ENCODE results near the gene PTPRU. TPM values are rescaled to one million over a fixed set of nuclear protein-coding genes. Genes with fewer than 3 reads are reported as not detected.

The PTPRU gene
- total RNA-seq, 1 experiment from 2014 or later: 45.5 TPM

- DNase-seq: peak; percentile 97
- no peak within 1 kb of the TSS for H4K8ac ChIP-seq (replicated peaks; ENCODE audit: insufficient read length, low read depth, low read length)
- peak within 1 kb of the TSS; percentile 68 for H3K4me2 ChIP-seq (ENCODE audit: insufficient read depth, insufficient read length, low read length)
- H2BK15ac ChIP-seq (ENCODE audit: low read depth, low read length): no peak within 1 kb of the TSS
- Mint-ChIP-seq H3K9me3 (no peaks in the 10 kb centered on the region; a peak in 1 of 5 replicates), H3K27ac (peak within 1 kb of the TSS; percentile 74 to 97 (median 88); a peak in 6 of 7 replicates), H3K4me3 (peak within 1 kb of the TSS; percentile 92 to 96), H3K36me3 (ENCODE audit: insufficient read depth in 1 of 3, low read depth in 3 of 3) (no peaks in the 10 kb centered on the region), H3K4me1 (peaks cover 14 to 25% of the 10 kb centered on the region in 2 experiments), H3K27me3 (ENCODE audit: low read depth) (peaks cover 26% of the 10 kb centered on the region)
- no peak within 1 kb of the TSS for H2AK5ac ChIP-seq (ENCODE audit: insufficient read length, low read length)
- no peak within 1 kb of the TSS for H2BK12ac ChIP-seq (ENCODE audit: insufficient read length, low read depth, low read length)
- no peaks in the 10 kb centered on the region for H4K20me1 ChIP-seq (ENCODE audit: control insufficient read depth, insufficient read depth, insufficient read length)
- H3K23me2 ChIP-seq (ENCODE audit: insufficient read length, low read depth, low read length, poor library complexity, severe bottlenecking): no peaks in the 10 kb centered on the region
- H2BK5ac ChIP-seq (ENCODE audit: insufficient read length, low read length): no peak within 1 kb of the TSS
- peak within 1 kb of the TSS; percentile 49; the same call in 1 of the 2 replicates for H3K14ac ChIP-seq (ENCODE audit: insufficient read depth, low read length)
- H3K23ac ChIP-seq (ENCODE audit: insufficient read length, low read depth, low read length): no peak within 1 kb of the TSS
- TF ChIP-seq CTCF (conservative IDR thresholded peaks at IDR 0.05): no peak; the same call in 1 of the 3 replicates
- no peak within 1 kb of the TSS for H3K4ac ChIP-seq (ENCODE audit: low read depth, low read length)
- no peak within 1 kb of the TSS for H3K27ac ChIP-seq (ENCODE audit: insufficient read length, low read depth, low read length)
- H3K9me3 ChIP-seq (ENCODE audit: control insufficient read depth, low read depth, low read length): no peaks in the 10 kb centered on the region
- no peaks in the 10 kb centered on the region for H3K79me1 ChIP-seq (ENCODE audit: insufficient read depth, low read depth, low read length, poor library complexity, severe bottlenecking)
- no peak within 1 kb of the TSS for H2BK120ac ChIP-seq (ENCODE audit: low read depth, low read length, poor library complexity, severe bottlenecking)
- peak within 1 kb of the TSS; percentile 44 for H3K18ac ChIP-seq (ENCODE audit: insufficient read length, low read depth, low read length)
- no peak within 1 kb of the TSS for H2AFZ ChIP-seq (ENCODE audit: low read length)
- no peaks in the 10 kb centered on the region; the same call in 1 of the 2 replicates for H3K27me3 ChIP-seq (ENCODE audit: insufficient read depth, low read length)
- H3K4me1 ChIP-seq (ENCODE audit: insufficient read depth, low read length): peaks cover 5% of the 10 kb centered on the region; the same call in 1 of the 2 replicates
- no peak within 1 kb of the TSS for H4K91ac ChIP-seq (ENCODE audit: insufficient read length, low read depth, low read length)
- no CpG with 5 or more reads among the region's 52 CpGs for WGBS (ENCODE audit: extremely low coverage, insufficient read length, low lambda C conversion rate)
- H3K56ac ChIP-seq (ENCODE audit: insufficient read length, low read depth, low read length): no peak within 1 kb of the TSS
- no peak within 1 kb of the TSS for H4K5ac ChIP-seq (ENCODE audit: insufficient read length, low read depth, low read length)
- peak within 1 kb of the TSS; percentile 10 for H3K9ac ChIP-seq (ENCODE audit: extremely low read depth, insufficient read length, low read length)
- H3T11ph ChIP-seq (ENCODE audit: low read length): no peak within 1 kb of the TSS
- H2BK20ac ChIP-seq (ENCODE audit: low read depth, low read length, poor library complexity, severe bottlenecking): no peak within 1 kb of the TSS
- H3K79me2 ChIP-seq (ENCODE audit: insufficient read depth, low read length): no peaks in the 10 kb centered on the region
These were observed 5.6 kb upstream of the PTPRU start, which contains the start of gene MECR for GRCh38 chr1:29230553-29231378. Gene MECR, minus strand, starts transcription at chr1:29230934. Its CDS starts 28 bp downstream, at chr1:29230906.

Data from H9 (cell line).